T-cell (primary cell): ENCODE results near the gene HABP2. TPM values are rescaled to one million over a fixed set of nuclear protein-coding genes. Genes with fewer than 3 reads are reported as not detected.

Experiments used
- ATAC-seq, 4 experiments: fragments of 200-7000 bp in 3 of 4; fragments of 150-1000 bp in 1 of 4; cut with Tn5 transposase; replicated peaks in 1 of 4; 1 replicate in 3 of 4; 2 replicates in 1 of 4; pipeline ENCODE4 v1.10.0; 2021; ENCODE audit warnings: moderate library complexity in 3 of 4, mild to moderate bottlenecking in 2 of 4, moderate number of reproducible peaks in 1 of 4
- CTCF ChIA-PET, 2 donors: fragments of 300-600 bp; sonication (Branson Sonifier 250); formaldehyde crosslinking; loops; one replicate each; lab custom pipeline; 2022; ENCODE audit warnings: antibody characterized with exemption in 2 of 2; lab: Charles Lee
- POLR2A ChIA-PET, 2 donors: fragments of 300-600 bp; sonication (Branson Sonifier 250); formaldehyde crosslinking; loops; one replicate each; lab custom pipeline; 2022; ENCODE audit warnings: antibody characterized with exemption in 2 of 2; lab: Charles Lee
- DNase-seq, 35 experiments: peaks; one replicate each; pipeline versions ENCODE4 v3.0.0 to v3.0.0-alpha.2; 2013 to 2023
- H3K27ac ChIP-seq: one replicate; pipeline ENCODE4 v1.5.1; 2013; ENCODE audit warnings: low read length
- H3K27me3 ChIP-seq, 2 experiments: replicated peaks in 1 of 2; 1 replicate in 1 of 2; 2 replicates in 1 of 2; pipeline versions ENCODE4 v1.6.1 to v1.7.0; 2013; ENCODE audit warnings: low read length in 1 of 2, mixed read lengths in 1 of 2; ENCODE audit not compliant: control insufficient read depth in 2 of 2, insufficient read depth in 2 of 2; ENCODE audit errors: extremely low read depth in 1 of 2
- H3K36me3 ChIP-seq, 2 donors: 1 replicate in 1 of 2; 2 replicates in 1 of 2; pipeline versions ENCODE4 v1.6.1 to v1.7.0; 2013; ENCODE audit warnings: low read length in 1 of 2; ENCODE audit not compliant: control insufficient read depth in 2 of 2, insufficient read depth in 1 of 2; ENCODE audit errors: extremely low read depth in 1 of 2
- H3K4me1 ChIP-seq, 2 experiments: 1 replicate in 1 of 2; 2 replicates in 1 of 2; pipeline versions ENCODE4 v1.6.1 to v1.7.0; 2013; ENCODE audit warnings: low read length in 2 of 2, mixed read lengths in 1 of 2; ENCODE audit not compliant: insufficient read depth in 2 of 2, control insufficient read depth in 1 of 2; ENCODE audit errors: extremely low read depth in 1 of 2
- H3K4me3 ChIP-seq, 2 donors: 1 replicate in 1 of 2; 2 replicates in 1 of 2; pipeline versions ENCODE4 v1.5.1 to v1.7.0; 2013; ENCODE audit warnings: mild to moderate bottlenecking in 2 of 2, low read length in 1 of 2, moderate library complexity in 1 of 2; ENCODE audit not compliant: control insufficient read depth in 1 of 2; ENCODE audit errors: extremely low read depth in 1 of 2
- H3K9me3 ChIP-seq: 2 replicates; pipeline ENCODE4 v1.7.0; 2013
- H3K27ac Mint-ChIP-seq, 2 donors: one replicate each; pipeline ENCODE4 v1.8.0; 2020 to 2021; ENCODE audit warnings: mild to moderate bottlenecking in 2 of 2, mixed read lengths in 2 of 2
- H3K27me3 Mint-ChIP-seq, 2 donors: one replicate each; pipeline ENCODE4 v1.8.0; 2021 to 2022; ENCODE audit warnings: mixed read lengths in 2 of 2
- H3K36me3 Mint-ChIP-seq: one replicate; pipeline ENCODE4 v1.8.0; 2021; ENCODE audit warnings: mixed read lengths
- H3K4me1 Mint-ChIP-seq, 3 donors: one replicate each; pipeline ENCODE4 v1.8.0; 2020 to 2022; ENCODE audit warnings: mixed read lengths in 3 of 3, mild to moderate bottlenecking in 1 of 3
- H3K4me3 Mint-ChIP-seq, 3 donors: one replicate each; pipeline ENCODE4 v1.8.0; 2020 to 2022; ENCODE audit warnings: mild to moderate bottlenecking in 3 of 3, mixed read lengths in 3 of 3, moderate library complexity in 3 of 3
- H3K9me3 Mint-ChIP-seq, 3 donors: one replicate each; pipeline ENCODE4 v1.8.0; 2020 to 2022; ENCODE audit warnings: mixed read lengths in 3 of 3
- WGBS: methylation state at CpG from one replicate; pipeline ENCODE4 v1.1.5; 2013; ENCODE audit warnings: missing lambda C conversion rate; ENCODE audit not compliant: insufficient coverage; 5-methylcytosine and 5-hydroxymethylcytosine counted together
- total RNA-seq, 35 experiments: library from RNA in 6 of 35; stranded (reverse) in 6 of 35; fragments of 120-200 nt in 1 of 35; gene quantifications; one replicate each; pipeline versions ENCODE4 v1.2.1 to v1.2.4 and lab custom pipeline; 2013 to 2026

HABP2 gene
- total RNA-seq, 5 donors from 2014 or later (not counting 1 experiment from before 2014, with no cell fraction given) = 0.13 to 0.28 (median 0.20) TPM; not detected in 2

DNA sequence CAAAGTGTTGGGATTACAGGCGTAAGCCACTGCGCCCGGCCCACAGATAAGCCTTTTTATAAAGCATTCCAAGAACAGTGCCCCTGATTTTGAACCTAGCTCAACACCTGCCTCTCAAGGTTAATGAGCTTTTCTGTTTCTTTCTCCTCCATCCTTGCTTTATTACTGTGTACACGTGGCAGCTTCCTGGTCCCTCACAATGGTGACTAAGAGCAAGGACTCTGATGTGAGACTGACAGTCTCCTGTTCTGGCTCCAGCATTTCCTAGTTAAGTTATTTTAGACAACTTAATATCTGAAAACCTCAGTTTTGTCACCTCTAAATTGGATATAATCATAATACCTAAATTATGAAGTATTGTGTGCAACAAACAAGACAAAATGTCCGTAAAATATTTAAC, 9.9 kb downstream of the HABP2 start:
- H3K4me1 ChIP-seq = peaks cover 0 to 8% of the 10 kb centered on the region in 2 experiments
- Mint-ChIP-seq H3K9me3 (no peaks in the 10 kb centered on the region), H3K27ac (no peak overlapping the region), H3K4me1 (peaks cover 6 to 10% (median 7%) of the 10 kb centered on the region in 3 donors), H3K36me3 (no peaks in the 10 kb centered on the region), H3K27me3 (peaks cover 3 to 12% of the 10 kb centered on the region in 2 donors), H3K4me3 (no peak overlapping the region)
- no peaks in the 10 kb centered on the region for H3K36me3 ChIP-seq
- no peaks in the 10 kb centered on the region for H3K9me3 ChIP-seq
- WGBS = 100% methylated on average over 1 of the region's 5 CpGs
- H3K27ac ChIP-seq = no peak overlapping the region
- POLR2A ChIA-PET = interaction anchor here (0.5 to 0.7 kb wide), 2 partner anchors 555 to 828 kb away, joined by 3 read pairs; no protein-coding TSS in a partner anchor
- ATAC-seq (no peak), DNase-seq (no peak)
- H3K4me3 ChIP-seq = no peak overlapping the region
- H3K27me3 ChIP-seq = peaks cover 0 to 16% of the 10 kb centered on the region in 2 experiments
- CTCF ChIA-PET = interaction anchor here (0.5 to 0.8 kb wide), 6 partner anchors 9 to 1091 kb away, joined by 3 to 6 read pairs (median 3); partner anchors contain the start of gene HABP2 (in 1 of the 2)

GRCh38 chr10:113563306-113564088, 10.6 kb downstream of the HABP2 start:
- CTCF ChIA-PET = interaction anchor here (0.5 to 0.8 kb wide), 5 partner anchors 10 to 1383 kb away, joined by 3 to 4 read pairs (median 3); partner anchors contain the start of gene HABP2 (in 1 of the 2)
- Histone ChIP-seq H3K27ac (no peak overlapping the region), H3K9me3 (no peaks in the 10 kb centered on the region), H3K27me3 (peaks cover 0 to 11% of the 10 kb centered on the region in 2 experiments), H3K4me3 (no peak overlapping the region), H3K4me1 (peaks cover 0 to 6% of the 10 kb centered on the region in 2 experiments), H3K36me3 (no peaks in the 10 kb centered on the region)
- Mint-ChIP-seq H3K27ac (no peak overlapping the region), H3K27me3 (peaks cover 2 to 8% of the 10 kb centered on the region in 2 donors), H3K4me1 (peaks cover 3 to 6% (median 6%) of the 10 kb centered on the region in 3 donors), H3K4me3 (peak overlapping the region; percentile 50 to 77 (median 69)), H3K9me3 (no peaks in the 10 kb centered on the region), H3K36me3 (no peaks in the 10 kb centered on the region)
- POLR2A ChIA-PET = interaction anchor here in 1 of 2 donors (0.7 kb wide), 1 partner anchor 828 kb away, joined by 3 read pairs; no protein-coding TSS in a partner anchor
- WGBS = 16% methylated on average over 15 of the region's 18 CpGs
- ATAC-seq = peak; percentile 59 to 82 (median 80)
- DNase-seq = peak; percentile 3 to 74 (median 53)

DNA sequence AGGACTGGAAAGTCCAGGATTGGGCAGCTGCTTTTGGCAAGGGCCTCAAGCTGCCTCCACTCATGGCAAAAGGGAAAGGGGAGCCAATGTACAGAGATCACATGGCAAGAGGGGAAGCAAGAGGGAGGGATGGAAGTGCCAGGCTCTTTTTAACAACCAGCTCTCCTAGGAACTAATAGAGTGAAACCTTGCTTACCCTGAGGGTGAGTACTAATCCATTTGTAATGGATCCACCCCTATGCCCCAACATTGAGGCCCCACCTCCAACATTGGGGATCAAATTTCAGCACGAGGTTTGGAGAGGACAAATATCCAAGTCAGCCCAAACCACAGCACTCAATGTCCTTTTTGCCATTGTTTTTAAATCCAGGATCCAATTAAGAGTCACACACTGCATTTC, 12.5 kb downstream of the HABP2 start:
- Histone ChIP-seq H3K27me3 (peaks cover 0 to 3% of the 10 kb centered on the region in 2 experiments), H3K27ac (no peak overlapping the region), H3K4me1 (peaks cover 0 to 6% of the 10 kb centered on the region in 2 experiments), H3K9me3 (no peaks in the 10 kb centered on the region), H3K4me3 (no peak overlapping the region), H3K36me3 (no peaks in the 10 kb centered on the region)
- Mint-ChIP-seq H3K27ac (no peak overlapping the region), H3K9me3 (no peaks in the 10 kb centered on the region), H3K4me3 (no peak overlapping the region), H3K36me3 (no peaks in the 10 kb centered on the region), H3K27me3 (peaks cover 2 to 4% of the 10 kb centered on the region in 2 donors), H3K4me1 (peaks cover 3 to 6% (median 6%) of the 10 kb centered on the region in 3 donors)
- ChIA-PET POLR2A (no interaction called here), CTCF (interaction anchor here in 1 of 2 donors (0.6 kb wide), 1 partner anchor 32 kb away, joined by 7 read pairs; no protein-coding TSS in a partner anchor)
- ATAC-seq = no peak
- DNase-seq = no peak
- 0% methylated on average over 1 of the region's 1 CpG for WGBS

DNA sequence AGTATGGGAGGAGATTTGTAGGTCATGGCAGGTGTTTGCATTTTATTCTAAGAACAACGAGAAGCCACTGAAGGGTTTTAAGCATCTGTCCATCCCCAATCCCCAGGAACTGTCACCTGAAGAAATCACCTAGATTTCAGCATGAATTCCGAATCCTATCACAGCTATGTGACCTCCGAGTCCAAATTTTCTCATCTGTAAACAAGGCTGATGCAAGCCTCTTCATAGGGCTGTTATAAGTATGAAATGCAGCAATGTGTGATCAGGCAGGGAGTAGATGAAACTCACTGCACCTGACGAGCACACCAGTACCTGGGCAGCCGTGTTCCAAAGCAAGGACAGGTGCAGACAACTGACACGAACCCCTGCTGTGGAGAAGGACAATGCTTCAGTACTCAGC, 14.0 kb downstream of the HABP2 start:
- Histone ChIP-seq H3K27ac (no peak overlapping the region), H3K9me3 (no peaks in the 10 kb centered on the region), H3K4me3 (no peak overlapping the region), H3K27me3 (peaks cover 0 to 3% of the 10 kb centered on the region in 2 experiments), H3K36me3 (no peaks in the 10 kb centered on the region), H3K4me1 (peaks cover 0 to 6% of the 10 kb centered on the region in 2 experiments)
- DNase-seq = no peak
- H3K36me3 Mint-ChIP-seq = no peaks in the 10 kb centered on the region
- no peak overlapping the region for H3K27ac Mint-ChIP-seq
- H3K4me1 Mint-ChIP-seq = peaks cover 3 to 6% (median 6%) of the 10 kb centered on the region in 3 donors
- ChIA-PET POLR2A (no interaction called here), CTCF (no interaction called here)
- H3K4me3 Mint-ChIP-seq = no peak overlapping the region
- no peaks in the 10 kb centered on the region for H3K9me3 Mint-ChIP-seq
- no peak for ATAC-seq
- peaks cover 0 to 2% of the 10 kb centered on the region in 2 donors for H3K27me3 Mint-ChIP-seq
- WGBS = 58% methylated on average over 3 of the region's 6 CpGs

DNA sequence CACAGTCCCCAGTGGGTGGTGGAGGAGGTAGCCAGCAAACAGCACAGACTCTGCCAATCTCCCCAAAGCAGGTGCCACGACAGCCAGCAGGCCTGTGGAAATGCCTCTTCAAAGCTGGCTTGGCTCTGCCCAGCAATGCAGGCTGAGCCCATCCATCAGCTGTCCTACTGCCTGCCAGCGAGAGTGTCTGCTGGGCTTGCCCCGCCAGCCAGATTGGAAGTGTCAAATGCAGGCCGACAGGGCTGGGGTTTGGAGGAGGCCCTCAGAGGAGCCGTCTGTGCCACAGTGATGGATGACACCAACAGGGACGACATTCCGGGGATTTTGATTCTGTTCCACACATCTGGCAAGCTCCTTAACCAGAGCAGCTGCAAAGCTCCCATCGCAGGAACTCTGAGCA, 16.7 kb downstream of the HABP2 start:
- Mint-ChIP-seq H3K9me3 (no peaks in the 10 kb centered on the region), H3K4me1 (no peaks in the 10 kb centered on the region), H3K36me3 (no peaks in the 10 kb centered on the region), H3K27me3 (peaks cover 0 to 7% of the 10 kb centered on the region in 2 donors), H3K27ac (no peak overlapping the region), H3K4me3 (no peak overlapping the region)
- H3K4me1 ChIP-seq = no peaks in the 10 kb centered on the region
- no peaks in the 10 kb centered on the region for H3K36me3 ChIP-seq
- H3K27ac ChIP-seq = no peak overlapping the region
- H3K27me3 ChIP-seq = peaks cover 0 to 2% of the 10 kb centered on the region in 2 experiments
- DNase-seq (no peak), ATAC-seq (no peak)
- no peak overlapping the region for H3K4me3 ChIP-seq
- POLR2A ChIA-PET = no interaction called here
- WGBS = 78% methylated on average over 7 of the region's 8 CpGs
- no peaks in the 10 kb centered on the region for H3K9me3 ChIP-seq
- CTCF ChIA-PET = no interaction called here

GRCh38 chr10:113572520-113573290, 19.9 kb downstream of the HABP2 start:
- ChIA-PET CTCF (interaction anchor here in 1 of 2 donors (0.8 kb wide), 1 partner anchor 1116 kb away, joined by 3 read pairs; no protein-coding TSS in a partner anchor), POLR2A (no interaction called here)
- Mint-ChIP-seq H3K4me3 (no peak overlapping the region), H3K9me3 (no peaks in the 10 kb centered on the region), H3K36me3 (no peaks in the 10 kb centered on the region), H3K27ac (no peak overlapping the region), H3K27me3 (peaks cover 4 to 10% of the 10 kb centered on the region in 2 donors), H3K4me1 (no peaks in the 10 kb centered on the region)
- no peak overlapping the region for H3K4me3 ChIP-seq
- H3K9me3 ChIP-seq = no peaks in the 10 kb centered on the region
- no peaks in the 10 kb centered on the region for H3K4me1 ChIP-seq
- H3K27ac ChIP-seq = no peak overlapping the region
- no peaks in the 10 kb centered on the region for H3K36me3 ChIP-seq
- WGBS = 53% methylated on average over 8 of the region's 11 CpGs
- H3K27me3 ChIP-seq = peaks cover 0 to 2% of the 10 kb centered on the region in 2 experiments
- DNase-seq (no peak), ATAC-seq (no peak)
